NCI-H1105 (cell line): ENCODE data around the gene NLRP6.
"Not testable (repeated sequence)": the region's sequence is repeated elsewhere in the genome, so short reads cannot be mapped to it uniquely, and the experiment has no call there.

ENCODE experiments used
- DNase-seq: peaks from one replicate; lab custom pipeline; 2025; lab: John Stamatoyannopoulos, UW

The NLRP6 gene

DNA sequence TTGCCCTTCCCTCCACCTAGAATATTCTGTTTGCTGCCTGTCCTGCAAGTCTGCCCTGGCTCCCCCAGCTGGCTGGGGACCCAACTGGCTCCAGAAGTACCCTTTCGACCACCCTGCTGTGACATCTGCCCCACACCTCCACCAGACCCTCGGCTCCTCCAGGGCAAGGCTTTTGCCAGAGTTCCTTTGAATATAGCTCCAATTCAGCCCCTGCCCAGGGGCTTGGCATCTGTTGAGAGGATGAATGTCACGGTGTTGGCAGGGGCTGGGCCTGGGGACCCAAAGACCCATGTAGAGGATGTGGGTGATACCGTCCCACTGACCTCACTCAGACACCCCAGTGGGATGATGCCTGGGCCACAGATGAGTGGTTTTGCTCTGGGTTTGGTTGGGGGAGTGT, 4.0 kb downstream of the NLRP6 start:
- DNase-seq, result no peak

DNA sequence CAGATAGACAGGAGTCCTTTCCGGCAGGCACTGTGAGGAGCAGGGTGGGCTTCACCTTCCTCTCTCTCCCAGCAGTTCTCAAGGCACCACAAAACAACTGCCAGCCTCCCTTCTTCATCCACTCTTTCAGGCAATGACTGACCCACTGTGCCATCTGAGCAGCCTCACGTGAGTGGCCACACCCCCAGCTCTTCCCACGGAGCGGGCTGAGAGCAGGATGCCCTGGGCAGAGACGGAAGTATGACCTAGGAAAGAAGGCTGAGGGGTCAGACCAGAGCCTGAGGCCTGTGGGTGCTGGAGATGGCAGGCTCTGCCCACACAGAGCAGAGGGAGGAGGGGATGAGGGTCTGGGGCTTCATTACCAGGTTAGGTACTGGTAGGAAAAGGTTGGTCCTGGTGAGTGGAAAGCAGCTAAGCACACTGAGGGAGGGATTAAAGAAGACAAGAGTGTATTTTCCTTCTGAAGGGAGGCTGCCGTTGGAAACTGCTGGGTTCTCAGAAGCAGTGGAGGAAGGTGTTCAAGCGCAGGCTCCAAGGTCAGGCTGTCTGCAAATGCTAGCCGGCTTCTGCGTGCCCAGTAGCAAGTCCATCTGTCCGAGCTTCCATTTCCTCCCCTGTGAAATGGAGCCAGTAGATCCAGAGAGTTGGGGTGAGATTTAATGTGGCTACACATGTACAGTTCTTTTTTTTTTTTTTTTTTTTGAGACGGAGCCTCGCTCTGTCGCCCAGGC, 4.6 kb downstream of the NLRP6 start:
- DNase-seq, result no peak

DNA sequence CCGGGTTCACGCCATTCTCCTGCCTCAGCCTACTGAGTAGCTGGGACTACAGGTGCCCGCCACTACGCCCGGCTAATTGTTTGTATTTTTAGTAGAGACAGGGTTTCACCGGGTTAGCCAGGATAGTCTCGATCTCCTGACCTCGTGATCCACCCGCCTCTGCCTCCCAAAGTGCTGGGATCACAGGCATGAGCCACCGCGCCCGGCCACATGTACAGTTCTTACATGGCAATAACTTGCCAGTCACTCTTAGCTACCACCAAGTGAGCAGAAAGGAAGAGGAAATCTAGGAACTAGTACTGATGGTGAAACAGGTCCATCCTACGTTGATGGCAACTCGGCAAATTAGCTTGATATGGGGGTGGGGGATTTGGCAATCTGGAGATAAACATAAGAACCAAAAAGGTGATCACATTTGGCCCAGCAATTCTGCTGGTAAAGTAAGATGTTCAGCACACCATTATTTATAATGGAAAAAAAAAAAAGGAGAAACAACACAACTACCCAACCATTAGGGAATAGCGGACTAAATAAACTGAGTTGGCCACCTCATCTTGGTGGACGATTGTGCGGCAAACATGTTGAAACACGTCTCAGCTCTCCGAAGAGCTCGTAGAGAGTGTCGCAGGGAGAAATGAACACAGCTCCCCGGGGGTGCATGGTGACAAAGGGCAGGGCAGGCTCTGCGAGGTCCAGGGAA, 5.3 kb downstream of the NLRP6 start:
- DNase-seq, result no peak

DNA sequence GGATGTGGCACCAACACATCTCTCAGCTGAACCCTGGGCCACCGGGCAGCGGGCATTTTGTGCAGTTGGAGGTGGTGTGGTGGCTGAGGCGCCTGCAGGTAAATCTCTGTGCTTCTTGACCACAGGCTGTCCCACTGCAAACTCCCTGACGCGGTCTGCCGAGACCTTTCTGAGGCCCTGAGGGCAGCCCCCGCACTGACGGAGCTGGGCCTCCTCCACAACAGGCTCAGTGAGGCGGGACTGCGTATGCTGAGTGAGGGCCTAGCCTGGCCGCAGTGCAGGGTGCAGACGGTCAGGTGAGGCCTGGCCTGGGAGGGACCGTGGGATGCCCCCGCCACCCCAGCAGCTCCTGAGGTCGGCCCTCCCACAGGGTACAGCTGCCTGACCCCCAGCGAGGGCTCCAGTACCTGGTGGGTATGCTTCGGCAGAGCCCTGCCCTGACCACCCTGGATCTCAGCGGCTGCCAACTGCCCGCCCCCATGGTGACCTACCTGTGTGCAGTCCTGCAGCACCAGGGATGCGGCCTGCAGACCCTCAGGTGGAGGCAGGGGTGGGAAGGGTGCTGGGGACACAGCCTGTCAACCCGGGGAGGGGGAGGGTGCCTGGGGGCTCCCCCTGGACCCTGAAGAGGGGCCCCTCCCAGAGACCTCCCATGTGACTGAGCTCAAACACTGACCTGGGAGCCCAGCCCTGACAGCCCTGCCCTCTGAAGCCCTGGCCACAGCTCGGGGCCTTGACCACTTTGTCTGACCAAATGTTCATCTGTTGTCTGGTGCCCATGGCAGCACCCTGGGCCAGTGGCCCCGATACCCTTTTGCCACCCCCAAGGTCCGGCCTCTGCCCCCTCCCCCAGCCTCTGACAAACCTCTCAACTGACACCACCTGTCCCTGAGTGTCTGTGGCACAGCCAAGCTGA, 6.2 kb downstream of the NLRP6 start:
- no peak for DNase-seq

DNA sequence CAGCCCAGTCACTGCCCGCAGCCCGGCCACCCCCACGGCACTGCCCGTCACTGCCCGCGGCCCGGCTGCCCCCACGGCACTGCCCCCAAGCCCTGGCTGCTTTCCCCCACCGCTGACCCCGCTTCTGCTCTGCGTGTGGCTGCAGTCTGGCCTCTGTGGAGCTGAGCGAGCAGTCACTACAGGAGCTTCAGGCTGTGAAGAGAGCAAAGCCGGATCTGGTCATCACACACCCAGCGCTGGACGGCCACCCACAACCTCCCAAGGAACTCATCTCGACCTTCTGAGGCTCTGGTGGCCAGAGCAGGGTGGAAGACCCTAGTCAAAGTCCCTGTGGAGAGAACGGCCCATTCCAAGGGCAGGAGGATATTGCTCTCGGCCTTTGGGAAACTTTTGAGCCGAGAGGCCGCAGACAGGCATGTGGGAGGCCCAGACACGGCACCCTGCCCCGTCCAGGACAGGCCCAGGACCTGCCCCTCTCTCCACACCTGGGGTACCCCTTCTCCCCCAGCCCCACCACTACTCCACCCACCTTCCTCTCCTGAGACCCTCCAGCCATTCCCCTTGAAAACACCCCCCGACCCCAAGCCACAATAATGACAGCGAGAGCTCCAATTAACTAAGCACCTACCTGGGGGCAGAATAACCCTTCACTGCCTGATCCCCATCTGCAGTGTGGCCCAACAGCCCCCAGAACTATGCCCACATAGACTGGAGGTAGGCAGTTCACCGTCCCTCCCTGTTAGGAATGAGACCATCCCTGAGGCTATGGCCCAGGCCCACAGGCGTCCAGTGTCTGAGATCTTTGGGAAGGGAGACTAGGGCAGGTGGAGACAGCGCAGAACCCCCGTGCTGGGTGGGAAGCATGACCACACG, 7.0 kb downstream of the NLRP6 start:
- no peak for DNase-seq

DNA sequence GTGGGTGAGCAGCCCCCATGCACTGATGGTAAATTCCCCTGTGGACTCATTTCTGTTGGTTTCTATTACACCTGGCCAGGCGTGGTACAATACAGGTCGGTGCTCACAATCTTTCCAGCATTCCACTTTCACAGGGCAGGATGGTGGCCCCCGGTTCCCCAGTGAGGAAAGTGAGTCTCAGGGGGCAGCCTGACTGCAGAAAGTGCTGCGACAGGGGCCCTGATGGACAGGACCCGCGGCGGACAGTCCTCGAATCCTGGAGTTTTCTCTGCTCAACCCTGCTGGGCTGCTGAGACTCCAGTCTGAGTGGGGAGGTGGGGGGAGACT, 7.7 kb downstream of the NLRP6 start:
- DNase-seq, result no peak

DNA sequence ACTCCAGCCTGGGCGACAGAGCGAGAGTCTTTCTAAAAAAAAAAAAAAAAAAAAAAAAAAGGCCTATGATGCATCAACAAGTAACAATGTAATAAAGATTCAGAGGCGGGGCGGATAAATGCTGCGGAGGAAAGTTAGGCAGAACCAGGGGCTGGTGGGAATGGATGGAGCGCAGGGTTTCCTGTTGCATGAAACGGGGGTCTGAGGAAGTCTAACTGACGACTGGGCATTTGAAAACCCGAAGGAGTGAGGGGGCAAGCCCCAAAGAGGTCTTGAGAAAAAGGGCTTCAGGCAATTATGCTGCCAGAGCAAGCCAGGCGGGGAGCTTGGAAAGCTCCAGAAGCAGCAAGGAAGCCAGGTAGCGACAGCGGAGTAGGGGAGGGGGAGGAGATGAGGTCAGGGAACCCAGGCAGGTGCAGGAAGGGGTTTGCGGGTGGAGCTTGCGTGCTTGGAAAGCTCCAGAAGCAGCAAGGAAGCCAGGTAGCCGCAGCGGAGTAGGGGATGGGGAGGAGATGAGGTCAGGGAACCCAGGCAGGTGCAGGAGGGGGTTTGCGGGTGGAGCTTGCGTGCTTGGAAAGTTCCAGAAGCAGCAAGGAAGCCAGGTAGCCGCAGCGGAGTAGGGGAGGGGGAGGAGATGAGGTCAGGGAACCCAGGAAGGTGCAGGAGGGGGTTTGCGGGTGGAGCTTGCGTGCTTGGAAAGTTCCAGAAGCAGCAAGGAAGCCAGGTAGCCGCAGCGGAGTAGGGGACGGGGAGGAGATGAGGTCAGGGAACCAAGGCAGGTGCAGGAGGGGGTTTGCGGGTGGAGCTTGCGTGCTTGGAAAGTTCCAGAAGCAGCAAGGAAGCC, 9.0 kb downstream of the NLRP6 start:
- not testable (repeated sequence) for DNase-seq

DNA sequence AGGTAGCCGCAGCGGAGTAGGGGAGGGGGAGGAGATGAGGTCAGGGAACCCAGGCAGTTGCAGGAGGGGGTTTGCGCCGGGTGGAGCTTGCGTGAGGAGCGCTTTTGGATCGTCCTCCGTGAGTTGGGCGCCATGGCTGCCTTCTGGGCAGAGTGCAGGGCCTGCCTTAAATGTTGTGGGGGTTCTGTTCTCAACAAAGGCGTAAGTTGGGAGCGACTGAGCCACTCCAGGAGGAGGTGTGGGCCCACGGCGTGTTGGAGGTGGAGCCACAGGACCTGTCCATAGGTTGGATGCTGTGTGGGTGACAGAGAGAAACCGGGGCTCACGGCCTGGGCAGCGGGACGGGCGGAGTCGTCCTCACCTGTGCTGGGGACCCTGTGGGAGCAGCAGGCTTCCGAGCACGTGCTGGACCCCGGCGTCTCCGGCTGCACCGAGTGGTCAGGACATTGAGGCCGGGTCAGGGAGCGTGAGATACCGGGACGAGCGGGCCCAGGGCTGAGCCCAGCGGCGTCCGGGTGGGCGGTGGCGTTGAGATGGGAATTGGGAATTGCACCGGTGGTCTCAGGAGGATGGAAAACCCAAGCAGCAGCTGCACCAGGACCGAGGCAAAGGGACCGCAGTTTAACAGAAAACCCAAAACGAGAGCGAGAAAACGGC, 9.7 kb downstream of the NLRP6 start:
- DNase-seq, result no peak

GRCh38 chr11:288478-289397, 10.5 kb downstream of the NLRP6 start, which contains the start of gene PGGHG:
Gene PGGHG, plus strand, starts transcription at chr11:289126. Its CDS starts 691 bp downstream, at chr11:289817.
- peak; percentile 41 for DNase-seq

- DNase-seq, result no peak
Observed at GRCh38 chr11:289398-289711, 11.1 kb downstream of the NLRP6 start.

- DNase-seq, result no peak
Observed at GRCh38 chr11:289712-290620, 11.8 kb downstream of the NLRP6 start.

GRCh38 chr11:290621-291231, 12.5 kb downstream of the NLRP6 start:
- DNase-seq, result no peak

- no peak for DNase-seq
Observed at GRCh38 chr11:291281-292210, 13.3 kb downstream of the NLRP6 start.

- DNase-seq, result no peak
Observed at GRCh38 chr11:292211-293121, 14.3 kb downstream of the NLRP6 start.

GRCh38 chr11:293271-293851, 15.2 kb downstream of the NLRP6 start:
- DNase-seq, result no peak
